Measurements from ENCODE around the gene TPSB2.
"Not testable (repeated sequence)": the region's sequence is repeated elsewhere in the genome, so short reads cannot be mapped to it uniquely, and the experiment has no call there.

The TPSB2 gene

DNA sequence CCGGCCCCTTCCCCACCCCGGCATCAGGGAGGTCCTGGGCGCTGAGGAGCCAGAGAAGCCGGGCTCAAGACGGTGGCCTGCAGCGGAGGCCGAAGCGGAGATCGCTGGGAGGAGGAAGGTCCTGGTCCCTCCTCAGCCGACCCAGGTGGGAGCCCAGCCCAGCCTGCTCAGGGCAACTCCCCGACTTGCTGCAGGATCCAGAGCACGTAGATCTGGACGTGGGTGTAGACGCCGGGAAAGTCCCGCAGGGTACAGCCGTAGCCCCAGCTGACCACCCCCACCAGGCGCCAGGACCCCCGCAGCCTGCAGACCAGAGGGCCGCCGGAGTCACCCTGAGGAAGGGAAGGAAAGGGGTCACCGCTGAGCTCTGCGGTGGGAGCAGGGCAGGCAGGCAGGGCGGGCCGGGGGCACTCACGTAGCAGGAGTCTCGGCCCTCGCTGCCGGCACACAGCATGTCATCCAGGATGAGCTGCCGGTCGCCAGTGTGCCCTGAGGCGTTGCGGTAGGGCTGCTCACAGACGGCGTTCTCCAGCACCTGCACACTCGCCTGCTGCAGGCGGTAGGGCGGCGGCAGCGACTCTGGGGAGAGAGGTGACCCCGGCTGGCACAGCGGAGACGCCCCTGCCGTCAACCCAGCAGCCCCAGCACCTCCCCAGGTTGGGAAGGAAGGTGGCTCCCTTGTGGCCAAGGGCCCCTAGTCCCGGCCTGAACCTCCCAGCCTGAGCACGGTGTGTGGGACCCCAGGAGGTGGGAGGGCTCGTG lies 31.3 kb upstream of the TPSB2 start:
- DNase-seq, result no peak

DNA sequence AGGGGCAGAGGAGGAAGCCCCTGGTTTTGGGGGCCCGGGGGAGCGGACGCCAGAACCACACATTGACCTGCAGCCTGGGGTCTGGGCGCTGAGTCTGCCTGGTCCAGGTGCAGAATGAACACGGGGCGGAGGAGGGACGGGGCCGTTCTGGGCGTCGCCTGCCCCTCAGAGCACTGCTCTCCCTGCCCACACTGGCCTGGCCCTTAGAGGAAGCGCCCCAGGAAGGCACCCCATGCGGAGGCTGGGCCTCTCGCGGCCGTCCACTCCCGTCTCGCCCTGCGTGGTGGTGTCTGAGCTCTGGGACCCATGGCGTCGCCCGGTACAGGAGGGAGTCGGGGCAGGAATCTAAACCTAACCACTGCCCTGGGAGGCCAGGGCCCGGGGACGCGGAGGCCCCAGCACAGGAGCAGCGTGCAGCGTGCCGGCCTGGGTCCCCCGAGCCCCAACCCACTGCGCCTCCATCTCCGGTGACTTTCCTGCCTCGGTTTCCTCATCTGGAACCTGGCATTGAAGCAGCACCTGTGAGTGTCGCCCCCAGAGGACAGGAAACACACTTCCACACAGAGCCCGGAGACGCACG lies 30.2 kb upstream of the TPSB2 start:
- no peak for DNase-seq

DNA sequence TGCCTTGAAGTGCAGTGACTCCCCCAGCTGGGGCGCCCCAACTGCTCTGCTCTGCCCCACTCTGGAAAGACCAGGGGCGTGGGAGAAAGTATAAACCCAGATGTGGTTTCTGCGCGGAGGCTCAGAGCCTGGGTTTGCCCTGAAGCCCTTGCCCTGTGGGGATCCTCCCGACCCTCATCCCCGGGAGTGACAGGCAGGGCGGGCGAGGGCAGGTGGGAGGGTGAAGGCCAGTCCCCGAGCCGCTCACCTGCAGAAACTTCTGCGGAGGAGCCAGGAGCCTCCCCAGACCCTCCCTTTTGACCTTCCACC lies 29.7 kb upstream of the TPSB2 start:
- no peak for DNase-seq

DNA sequence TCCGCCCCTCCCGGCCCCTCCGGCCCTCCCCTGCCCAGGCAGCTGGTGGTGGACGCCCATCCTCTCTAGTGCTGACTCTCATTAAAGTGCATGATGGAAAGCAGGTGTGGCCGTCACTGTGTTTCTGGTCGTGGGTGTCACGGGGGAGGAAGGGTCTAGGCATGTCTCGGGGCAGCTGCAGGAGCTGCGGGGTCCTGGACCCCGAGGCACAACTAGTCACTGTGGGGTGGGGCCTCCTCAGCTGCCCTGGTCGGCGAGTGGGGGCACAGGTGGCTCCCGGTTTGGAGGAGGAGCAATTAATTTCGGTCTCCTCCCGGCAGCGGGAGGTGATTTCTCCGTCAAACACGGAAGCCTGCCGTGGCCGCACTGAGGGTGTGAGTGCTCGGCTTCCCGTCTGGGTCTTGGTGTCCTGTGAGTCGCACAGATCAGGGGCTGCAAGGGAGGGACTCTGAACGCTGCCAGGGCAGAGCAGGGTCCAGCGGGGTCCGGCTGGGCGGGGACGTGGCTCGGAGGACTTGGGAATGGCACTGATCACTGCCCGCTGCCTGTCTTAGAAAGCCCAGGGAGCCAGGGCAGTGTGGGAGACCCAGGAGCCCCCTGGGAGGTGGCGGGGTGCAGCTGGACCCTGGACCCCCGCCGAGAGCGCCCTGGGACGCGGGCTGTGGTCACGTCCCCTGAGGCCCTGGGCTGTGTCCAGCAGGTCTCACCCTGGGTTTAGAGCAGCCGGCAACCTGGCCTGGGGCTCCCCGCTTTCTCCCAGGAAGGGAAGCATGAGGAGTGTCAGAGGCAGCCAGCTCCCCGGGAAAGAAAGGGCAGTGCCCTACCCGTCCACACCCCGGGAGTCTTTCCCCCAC lies 29.1 kb upstream of the TPSB2 start:
- no peak for DNase-seq

DNA sequence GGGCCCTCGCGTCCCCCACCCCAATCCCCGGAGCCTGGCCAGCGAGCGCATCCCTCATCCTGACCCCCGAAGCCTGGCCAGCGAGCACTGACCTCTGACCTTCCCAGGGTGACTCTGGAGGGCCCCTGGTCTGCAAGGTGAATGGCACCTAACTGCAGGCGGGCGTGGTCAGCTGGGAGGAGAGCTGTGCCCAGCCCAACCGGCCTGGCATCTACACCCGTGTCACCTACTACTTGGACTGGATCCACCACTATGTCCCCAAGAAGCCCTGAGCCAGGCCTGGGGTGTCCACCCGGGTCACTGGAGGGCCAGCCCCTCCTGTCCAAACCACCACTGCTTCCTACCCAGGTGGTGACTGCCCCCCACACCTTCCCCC lies 28.2 kb upstream of the TPSB2 start:
- DNase-seq, result no peak

DNA sequence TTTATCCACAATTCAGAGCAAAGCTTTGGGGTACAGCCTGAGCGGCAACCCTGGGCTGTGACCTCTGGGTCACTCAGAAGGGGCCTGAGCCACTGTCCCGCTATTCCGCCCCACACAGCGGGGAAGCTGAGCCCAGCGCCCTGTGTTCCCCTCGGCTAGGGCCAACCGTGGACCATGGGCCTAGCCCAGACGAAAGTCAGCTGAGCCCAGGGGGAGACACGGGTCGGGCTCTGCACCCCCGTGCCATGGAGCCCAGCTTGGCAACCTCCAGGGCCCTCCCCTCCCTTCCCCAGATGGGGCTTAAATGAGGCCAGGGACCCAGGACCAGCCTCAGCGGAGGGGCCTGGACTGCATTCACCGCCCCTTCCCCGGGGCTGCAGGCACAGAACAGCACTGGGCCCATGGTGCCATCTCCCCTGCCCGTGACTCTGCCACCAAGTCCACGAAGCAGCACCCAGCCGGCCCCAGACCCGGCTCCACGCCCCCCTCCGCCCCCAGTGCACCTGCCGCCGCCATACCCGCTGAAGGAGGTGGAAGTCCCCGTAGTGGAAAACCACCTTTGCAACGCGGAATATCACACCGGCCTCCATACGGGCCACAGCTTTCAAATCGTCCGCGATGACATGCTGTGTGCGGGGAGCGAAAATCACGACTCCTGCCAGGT lies 27.7 kb upstream of the TPSB2 start:
- no peak for DNase-seq

DNA sequence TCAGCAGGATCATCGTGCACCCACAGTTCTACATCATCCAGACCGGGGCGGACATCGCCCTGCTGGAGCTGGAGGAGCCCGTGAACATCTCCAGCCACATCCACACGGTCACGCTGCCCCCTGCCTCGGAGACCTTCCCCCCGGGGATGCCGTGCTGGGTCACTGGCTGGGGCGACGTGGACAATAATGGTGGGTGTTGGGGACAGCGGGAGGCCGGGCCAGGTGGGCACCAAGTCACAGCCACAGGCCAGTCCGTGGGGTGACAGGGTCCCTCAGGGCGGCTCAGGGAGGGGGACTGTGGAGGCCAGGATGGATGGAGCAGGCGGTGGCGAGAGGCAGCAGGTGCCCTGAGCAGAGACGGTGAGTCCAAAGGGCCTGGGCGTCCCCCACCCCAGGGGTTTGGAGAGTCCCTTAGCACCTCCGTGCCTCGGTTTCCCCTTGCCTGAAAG lies 26.9 kb upstream of the TPSB2 start:
- DNase-seq, result no peak

DNA sequence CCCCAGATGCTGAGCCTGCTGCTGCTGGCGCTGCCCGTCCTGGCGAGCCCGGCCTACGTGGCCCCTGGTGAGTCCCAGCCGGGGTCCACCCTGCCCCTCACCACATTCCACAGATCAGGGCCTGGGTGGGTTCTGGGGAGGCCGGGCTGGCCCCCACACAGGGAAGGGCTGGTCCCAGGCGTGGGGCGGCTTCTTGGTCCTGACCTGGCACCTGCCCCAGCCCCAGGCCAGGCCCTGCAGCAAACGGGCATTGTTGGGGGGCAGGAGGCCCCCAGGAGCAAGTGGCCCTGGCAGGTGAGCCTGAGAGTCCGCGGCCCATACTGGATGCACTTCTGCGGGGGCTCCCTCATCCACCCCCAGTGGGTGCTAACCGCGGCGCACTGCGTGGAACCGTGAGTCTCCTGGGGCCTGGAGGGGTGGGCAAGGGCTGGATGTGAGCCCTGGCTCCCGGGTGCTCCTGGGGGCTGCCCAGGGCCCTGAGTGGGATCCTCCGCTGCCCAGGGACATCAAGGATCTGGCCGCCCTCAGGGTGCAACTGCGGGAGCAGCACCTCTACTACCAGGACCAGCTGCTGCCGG lies 26.4 kb upstream of the TPSB2 start:
- DNase-seq, result not testable (repeated sequence)

DNA sequence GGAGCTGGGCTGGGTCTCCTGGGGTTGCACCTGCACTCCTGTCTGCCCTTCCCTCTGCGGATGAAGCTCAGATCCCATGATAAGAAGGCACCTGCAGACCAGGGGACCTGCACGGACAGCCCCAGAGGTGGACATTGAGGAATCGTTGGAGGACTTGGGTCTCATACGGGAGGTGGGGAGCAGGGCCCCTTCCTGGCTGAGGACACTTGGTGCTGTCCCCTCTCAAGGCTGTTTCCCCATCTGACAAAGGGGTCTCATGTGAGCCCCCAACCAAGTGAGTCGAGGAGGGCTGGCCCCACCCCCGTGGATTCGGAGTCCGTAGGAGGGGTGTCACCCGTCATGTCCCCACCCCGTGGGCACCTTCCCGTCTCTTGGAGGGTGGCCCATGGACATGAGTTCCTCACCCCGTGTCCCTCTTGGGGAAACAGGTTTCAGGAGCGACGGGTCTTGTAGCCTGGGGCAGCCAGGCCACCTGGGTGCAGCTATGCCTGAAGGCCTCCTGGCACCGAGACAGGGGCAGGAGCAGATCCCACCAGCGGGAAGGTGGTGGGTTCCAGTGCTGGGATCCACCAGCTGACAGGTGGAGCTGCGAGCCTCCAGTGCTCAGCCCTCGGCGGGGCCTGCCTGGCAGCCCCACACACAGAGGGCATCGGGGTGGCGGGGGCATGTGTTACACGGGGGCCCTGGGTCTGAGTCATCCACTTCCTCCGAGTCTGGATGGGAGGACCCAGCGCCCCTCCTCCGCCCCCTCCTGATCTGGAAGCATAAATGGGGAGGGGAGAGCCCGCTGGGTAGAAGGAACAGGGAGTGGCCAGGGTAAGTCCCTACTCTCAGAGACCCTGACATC lies 25.5 kb upstream of the TPSB2 start, which contains the start of gene TPSD1:
Gene TPSD1, plus strand, starts transcription at position 794 of the 847 bp plus-strand sequence. CDS start 212 bp downstream, outside the sequence.
- DNase-seq, result not testable (repeated sequence)

DNA sequence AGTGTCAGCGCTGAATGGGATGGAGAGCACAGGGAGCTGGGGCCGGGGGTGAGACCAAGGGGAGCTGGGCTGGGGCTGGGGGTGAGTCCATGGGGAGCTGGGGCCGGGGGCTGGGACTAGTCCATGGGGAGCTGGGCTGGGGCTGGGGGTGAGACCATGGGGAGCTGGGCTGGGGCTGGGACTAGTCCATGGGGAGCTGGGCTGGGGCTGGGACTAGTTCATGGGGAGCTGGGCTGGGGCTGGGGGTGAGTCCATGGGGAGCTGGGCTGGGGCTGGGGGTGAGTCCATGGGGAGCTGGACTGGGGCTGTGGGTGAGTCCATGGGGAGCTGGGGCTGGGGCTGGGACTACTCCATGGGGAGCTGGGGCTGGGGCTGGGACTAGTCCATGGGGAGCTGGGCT lies 24.8 kb upstream of the TPSB2 start:
- not testable (repeated sequence) for DNase-seq

DNA sequence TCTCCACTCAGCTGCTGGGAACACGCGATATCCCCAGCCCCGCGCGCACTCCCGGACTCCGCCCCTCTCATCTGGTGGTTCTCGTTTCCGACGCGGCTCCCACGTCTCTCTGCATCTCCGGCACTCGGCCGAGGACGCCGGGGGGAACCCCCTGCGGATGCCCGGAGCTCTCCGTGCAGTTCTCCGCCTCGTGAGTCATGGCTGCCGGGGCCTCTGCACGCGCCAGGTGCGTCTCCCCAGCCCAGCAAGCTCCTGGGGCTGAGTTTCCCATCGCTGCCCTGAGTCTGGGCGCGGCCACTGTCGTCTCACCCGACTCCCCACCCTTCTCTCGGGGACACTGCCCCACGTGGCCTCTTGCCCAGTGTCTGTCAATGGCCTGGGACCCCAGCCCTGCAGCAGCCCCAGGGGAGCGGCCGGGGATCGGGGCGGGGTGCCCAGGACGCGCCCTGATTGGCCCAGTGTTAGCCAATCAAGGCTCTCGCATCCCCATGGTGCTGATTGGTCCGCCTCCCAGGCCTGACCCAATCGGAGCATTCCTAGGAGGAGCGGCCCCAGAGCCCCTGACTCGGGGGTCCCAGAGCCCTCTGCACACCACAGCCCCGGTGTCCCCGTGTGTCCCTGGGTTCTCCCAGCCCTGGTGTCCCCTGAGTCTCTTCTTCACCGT lies 23.8 kb upstream of the TPSB2 start:
- not testable (repeated sequence) for DNase-seq

DNA sequence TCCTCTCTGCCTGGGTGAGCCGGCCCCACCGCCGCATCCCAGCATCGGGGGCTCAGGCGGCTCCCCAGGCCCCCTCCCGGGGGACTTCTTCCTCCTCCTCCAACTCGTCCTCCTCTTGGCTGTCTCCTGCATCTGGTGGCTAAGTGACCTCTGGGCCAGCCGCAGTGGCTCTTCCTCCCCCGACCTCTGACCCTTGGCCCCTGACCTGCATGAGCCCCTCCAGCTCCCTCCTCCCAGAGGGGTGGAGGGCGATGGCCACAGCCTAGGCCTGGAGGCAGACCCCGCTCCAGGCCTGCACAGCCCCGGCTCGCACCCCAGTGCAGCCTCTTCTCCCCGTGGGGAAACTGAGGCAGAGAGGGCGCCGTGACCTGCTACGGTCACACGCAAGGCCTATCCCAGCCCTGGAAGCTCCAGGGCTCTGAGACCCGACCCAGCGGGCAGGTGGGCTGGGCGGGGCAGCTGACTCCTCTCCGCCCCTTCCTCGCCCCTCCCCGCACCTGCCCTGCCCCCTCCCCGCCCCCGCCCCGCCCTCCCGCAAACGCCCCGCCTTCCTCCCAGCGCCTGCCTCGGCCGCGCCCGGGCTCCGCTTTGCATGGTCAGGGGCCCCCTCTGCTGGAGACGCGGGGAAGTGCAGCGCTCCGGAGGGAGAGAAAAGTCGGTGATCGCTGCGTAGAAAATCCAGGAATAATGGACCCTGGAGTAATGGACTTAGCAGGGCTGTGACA lies 19.2 kb upstream of the TPSB2 start:
- DNase-seq, result not testable (repeated sequence)

DNA sequence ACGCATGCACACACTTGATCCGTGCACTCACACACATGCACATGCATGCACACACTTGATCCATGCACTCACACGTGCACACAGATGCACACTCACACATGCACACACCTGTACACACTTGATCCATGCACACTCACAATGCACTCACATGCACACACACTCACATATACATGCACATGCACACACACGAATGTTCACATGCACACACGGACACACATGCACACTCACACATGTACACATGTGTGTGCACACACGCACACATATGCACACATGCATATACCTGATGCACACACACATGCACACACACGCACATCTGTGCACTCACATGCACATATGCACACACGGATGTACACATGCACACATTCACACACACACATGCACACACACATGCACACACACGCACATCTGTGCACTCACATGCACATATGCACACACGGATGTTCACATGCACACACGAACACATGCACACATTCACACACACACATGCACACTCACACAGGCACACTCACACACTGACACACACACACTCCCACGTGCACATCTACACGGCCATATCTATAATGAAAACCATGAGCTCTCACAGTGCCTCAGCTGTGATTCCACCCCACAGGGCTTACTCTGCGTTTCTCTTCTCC lies 18.0 kb upstream of the TPSB2 start:
- DNase-seq, result not testable (repeated sequence)

DNA sequence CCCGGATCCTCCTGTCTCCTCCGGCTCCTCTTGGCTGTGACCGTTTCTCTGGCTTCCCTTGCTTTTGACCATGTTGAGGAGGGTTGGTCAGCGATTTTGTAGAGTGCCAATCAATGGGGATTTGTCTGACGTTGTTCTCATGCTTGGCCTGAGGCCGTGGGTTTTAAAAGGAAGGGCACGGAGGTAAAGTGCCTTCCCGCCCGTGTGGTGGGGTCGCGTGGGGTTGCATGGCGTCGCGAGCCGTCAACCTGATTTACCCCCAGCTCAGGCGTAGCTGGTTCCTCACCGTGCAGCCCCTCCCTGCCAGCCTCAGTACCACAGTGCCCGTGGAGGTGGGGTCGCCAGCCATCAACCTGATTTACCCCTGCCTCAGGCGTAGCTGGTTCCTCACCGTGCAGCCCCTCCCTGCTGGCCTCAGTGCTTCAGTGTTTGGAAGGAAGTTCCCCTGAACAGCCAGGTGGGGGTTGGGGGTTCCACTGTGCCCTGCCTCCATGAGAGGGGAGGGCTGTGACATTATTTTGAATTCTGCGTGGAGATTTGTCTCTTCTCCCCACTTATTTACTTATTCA lies 15.6 kb upstream of the TPSB2 start:
- DNase-seq, result no peak

DNA sequence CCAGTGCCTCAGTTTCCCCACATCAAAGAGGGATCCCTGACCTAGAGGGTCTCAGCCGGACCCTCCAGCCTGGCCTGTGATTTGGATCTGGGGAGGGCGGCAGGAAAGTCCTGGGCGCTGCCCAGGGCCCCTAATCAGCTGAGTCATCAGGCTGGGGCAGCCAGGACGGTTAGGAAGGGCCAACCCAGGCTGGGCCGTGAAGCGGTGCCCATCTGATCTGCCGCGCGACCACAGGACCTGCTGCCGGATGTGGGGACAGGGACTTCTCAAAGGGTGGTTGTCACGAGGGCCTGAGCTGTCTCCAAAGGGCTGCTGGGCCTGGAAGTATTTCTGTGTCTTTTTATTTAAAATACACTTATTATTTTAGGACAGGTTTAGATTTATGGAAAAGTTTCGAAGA lies 14.9 kb upstream of the TPSB2 start:
- DNase-seq, result no peak

DNA sequence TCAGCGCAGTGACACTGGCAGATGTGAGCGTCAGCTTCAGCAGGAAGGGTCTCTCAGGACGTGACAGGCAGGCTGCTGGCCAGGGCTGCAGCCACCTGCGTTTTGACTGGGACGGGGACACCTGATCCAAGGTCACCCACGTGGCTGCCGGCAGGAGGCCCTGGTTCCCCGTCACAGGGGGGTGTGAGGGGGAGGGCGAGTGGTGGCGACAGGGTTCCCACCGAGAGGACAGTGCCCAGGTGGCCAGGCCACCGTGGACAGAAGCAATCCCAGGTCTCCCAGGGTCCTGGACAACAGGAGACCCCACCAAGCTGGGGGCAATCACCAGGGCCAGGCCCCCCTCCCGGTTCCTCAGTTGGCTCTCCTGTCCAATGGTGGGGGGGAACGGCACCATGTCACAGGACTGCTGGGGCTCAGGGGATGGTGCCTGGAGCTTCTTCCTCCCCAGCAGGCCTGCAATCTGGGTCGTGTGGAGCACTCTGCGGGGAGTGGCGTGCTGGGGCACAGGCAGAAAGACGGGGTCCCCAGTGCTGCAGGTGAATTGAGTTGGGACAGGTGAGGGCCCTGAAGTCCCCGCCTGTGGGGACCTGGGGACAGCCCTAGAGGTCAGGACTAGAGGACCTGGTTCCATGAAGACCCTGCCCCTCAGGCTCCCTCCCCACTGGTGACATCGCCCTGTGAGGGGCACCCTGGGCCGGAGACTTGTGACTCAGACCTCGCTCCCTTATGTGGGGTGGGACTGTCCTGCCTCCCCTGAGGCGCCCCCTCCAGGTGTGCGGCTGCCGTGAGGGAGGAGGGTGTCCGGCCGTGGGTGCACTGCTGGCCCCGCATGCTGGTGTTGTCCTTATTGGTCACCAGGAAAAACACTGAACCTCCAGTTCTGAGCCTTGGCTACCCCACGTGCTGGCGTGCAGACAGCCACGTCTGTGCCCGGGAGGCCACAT lies 14.2 kb upstream of the TPSB2 start:
- not testable (repeated sequence) for DNase-seq

DNA sequence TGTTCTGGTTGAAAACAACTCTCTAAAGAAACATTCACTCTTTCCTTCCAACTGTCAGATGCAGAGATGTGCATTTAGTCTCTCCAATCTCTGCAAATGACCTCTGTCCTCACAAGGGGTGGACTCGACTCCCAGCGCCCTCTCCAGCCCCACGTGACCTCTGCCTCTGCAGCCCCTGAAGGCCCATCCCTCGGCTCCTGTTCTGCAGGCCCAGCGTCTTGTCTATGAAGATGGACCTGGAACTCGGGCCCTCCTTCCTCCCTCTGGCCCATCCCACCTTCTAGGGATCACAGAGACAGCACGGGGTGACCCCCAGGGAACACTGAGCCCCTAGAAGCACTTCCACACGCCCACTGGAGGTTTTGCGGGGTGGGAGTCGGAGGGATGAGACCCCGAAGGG lies 13.4 kb upstream of the TPSB2 start:
- not testable (repeated sequence) for DNase-seq

DNA sequence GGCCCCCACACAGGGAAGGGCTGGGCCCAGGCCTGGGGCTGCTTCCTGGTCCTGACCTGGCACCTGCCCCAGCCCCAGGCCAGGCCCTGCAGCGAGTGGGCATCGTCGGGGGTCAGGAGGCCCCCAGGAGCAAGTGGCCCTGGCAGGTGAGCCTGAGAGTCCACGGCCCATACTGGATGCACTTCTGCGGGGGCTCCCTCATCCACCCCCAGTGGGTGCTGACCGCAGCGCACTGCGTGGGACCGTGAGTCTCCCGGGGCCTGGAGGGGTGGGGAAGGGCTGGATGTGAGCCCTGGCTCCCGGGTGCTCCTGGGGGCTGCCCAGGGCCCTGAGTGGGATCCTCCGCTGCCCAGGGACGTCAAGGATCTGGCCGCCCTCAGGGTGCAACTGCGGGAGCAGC lies 11.1 kb upstream of the TPSB2 start:
- not testable (repeated sequence) for DNase-seq

DNA sequence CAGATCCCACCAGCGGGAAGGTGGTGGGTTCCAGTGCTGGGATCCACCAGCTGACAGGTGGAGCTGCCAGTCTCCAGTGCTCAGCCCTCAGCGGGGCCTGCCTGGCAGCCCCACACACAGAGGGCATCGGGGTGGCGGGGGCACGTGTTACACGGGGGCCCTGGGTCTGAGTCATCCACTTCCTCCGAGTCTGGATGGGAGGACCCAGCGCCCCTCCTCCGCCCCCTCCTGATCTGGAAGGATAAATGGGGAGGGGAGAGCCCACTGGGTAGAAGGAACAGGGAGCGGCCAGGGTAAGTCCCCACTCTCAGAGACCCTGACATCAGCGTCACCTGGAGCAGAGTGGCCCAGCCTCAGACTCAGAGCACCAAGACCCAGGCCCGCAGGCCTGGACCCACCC lies 10.5 kb upstream of the TPSB2 start, which contains the start of gene TPSAB1:
Gene TPSAB1, plus strand, starts transcription at position 270 of the 400 bp plus-strand sequence. CDS start 234 bp downstream, outside the sequence.
- peak; percentile 1 for DNase-seq
